Effector CD8-positive, alpha-beta T cell (primary cell): ENCODE measurements around the gene RFX8.

ENCODE experiments used
- DNase-seq: peaks from one replicate; lab custom pipeline; 2025; lab: John Stamatoyannopoulos, UW

Gene RFX8

GRCh38 chr2:101349893-101350662 is 124.8 kb downstream of the RFX8 start:
- DNase-seq: no peak

- no peak for DNase-seq
These were observed 126.0 kb downstream of the RFX8 start for GRCh38 chr2:101348883-101349282.
